Measurements from ENCODE around the gene P2RX2.
"Not testable (repeated sequence)": the region's sequence is repeated elsewhere in the genome, so short reads cannot be mapped to it uniquely, and the experiment has no call there.

P2RX2 gene

DNA sequence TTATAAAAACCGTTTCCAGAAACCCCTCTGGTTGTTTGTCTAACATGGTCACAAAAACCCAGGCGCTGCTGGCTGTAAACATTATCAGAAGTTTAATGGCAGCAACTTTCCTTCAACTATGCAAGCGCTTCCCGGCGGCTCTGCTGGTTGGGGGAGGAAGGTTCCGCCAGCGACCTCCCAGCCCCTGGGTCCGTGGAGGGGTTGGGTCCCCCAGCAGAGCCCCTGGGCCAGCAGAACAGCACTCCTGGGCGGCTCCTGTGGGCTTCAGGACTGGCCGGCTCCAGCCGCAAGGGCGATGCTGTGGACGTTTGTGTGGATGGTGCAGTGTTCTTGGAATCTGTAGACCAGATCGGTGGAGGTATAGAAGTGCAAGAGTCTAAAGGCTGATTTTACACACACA is 34.1 kb upstream of the P2RX2 start:
- DNase-seq = no peak

GRCh38 chr12:132585177-132585576 is 33.4 kb upstream of the P2RX2 start:
- DNase-seq = no peak

- DNase-seq = no peak
These were observed 31.6 kb upstream of the P2RX2 start for GRCh38 chr12:132586929-132587328.

DNA sequence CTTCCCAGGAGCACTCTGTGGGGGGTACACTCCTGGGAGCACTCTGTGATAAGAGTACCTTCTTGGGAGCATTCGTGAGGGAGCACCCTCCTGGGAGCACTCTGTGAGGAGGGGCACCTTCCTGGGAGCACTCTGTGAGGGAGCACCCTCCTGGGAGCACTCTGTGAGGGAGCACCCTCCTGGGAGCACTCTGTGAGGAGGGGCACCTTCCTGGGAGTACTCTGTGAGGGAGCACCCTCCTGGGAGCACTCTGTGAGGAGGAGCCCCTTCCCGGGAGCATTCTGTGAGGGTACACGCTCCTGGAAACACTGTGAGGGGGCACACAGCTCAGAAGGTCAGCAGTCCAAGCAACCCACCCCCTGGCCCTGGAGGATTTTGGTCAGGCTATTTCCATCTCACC is 30.8 kb upstream of the P2RX2 start:
- DNase-seq = no peak

DNA sequence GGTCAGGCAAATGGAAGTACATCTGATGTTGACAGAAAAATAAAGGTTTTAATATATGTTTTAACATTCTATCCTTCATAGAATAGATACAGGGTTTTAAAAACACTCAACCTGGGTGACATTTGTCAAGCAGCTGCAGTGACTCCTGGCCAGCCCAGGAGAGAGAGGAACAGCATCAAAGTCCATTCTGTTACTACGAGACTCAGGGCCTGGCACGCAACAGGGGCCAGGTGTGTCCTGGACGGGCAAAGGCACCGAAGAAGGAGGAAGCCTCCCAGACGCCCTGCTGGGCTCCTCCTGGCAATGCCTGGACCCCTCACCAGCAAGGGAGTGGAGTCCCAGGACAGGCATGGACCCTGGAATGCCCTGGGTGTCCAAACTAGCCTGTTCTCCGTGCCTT is 30.3 kb upstream of the P2RX2 start:
- DNase-seq = no peak

DNA sequence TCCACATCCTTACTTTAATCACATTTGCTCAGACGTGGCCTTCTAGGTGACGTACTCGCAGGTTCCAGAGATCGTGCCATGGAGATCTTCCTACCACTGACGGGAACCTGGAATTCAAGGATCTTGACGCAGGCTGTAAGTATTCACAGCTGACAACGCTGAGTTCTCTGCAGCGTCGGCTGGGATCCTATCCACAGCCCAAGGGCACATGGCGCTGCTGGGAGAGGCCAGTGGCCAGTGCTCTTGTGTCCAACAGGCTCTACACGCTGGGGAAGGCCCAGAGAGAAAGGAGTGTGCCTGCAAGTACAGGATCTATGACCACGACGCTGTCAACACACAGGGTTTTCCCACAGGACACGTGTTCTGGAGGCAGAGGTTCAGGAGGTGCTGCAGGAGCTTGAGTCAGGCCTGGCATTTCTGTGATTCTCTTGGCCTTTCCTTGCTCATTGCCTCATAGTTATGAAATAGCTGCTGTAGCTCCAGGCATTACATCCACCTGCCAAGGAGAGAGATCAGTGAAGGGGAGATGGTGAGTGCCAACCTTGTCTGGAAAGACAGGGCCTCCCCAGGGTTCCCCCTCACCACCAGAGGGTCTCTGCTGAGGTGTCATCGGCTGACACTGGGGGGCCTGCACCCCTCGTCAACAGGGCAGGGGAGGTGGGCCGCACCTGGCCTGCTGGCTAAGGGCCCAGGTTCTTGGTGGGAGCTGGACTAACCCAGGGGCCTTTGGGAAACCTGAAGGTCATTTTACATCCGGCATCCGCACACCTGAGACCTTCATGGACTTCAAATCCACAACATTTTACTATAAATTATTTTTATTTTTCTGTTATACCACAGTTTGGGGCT is 29.5 kb upstream of the P2RX2 start:
- DNase-seq = no peak

DNA sequence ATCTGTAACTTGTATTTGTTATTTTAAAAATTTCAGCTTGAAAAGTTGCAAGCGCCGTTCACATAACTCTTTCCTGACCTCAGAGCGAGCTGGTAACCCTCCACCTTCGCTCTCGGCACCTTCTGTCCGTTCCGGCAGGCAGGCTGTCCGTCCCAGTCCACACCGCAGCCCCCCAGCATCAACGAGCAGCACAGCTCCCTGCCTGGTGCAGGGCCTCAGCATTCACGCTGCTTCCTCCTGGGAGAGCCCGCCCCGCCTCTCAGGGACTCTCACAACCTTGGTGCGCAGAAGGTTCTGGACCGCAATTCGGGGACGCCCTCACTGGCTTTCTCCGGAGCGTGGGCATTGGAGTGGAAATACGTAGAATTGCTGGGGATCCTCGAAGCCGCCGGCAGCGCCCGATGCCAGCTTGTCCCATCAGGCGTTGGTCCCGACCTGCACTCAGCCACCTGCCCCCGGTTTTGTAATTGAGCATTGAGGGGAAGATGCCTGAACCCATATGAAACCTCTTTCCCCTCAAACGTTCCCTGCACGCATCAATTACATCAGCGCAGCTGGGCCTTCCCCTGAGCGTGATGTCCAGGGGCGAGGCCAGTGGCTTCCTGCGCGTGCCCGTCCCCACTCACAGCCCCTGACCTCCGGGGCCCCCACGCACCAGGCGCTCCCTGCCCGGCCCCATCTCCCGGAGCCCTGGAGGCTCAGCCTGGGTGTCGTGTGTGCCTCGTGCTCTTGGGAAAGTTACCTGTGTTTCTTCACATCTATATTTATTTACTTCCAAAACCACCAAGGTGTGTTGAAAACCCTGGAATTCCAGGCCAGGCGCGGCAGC is 27.3 kb upstream of the P2RX2 start:
- DNase-seq = no peak

GRCh38 chr12:132592282-132592970 is 26.1 kb upstream of the P2RX2 start:
- DNase-seq = no peak

DNA sequence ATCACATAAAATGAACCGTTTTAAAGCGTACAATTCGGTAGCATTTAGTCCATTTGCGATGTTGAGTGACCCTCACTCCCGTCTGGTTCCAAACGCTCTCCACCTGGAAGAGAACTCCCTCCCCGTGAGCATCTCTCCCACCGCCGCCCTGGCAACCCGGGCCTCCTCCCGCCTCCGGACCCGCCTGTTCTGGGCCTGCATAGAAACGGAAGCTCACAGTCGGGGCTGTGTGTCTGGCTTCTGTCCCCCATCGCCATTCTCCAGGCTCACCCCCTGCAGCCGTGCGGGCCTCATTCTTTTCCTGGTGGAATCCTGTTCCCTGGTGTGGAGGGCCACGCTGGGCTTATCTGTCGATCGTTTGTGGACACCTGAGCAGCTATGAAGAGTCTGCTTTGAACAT is 25.5 kb upstream of the P2RX2 start:
- no peak for DNase-seq

GRCh38 chr12:132593521-132593920 is 25.1 kb upstream of the P2RX2 start:
- DNase-seq = peak in 1 of 2 experiments; percentile 63

DNA sequence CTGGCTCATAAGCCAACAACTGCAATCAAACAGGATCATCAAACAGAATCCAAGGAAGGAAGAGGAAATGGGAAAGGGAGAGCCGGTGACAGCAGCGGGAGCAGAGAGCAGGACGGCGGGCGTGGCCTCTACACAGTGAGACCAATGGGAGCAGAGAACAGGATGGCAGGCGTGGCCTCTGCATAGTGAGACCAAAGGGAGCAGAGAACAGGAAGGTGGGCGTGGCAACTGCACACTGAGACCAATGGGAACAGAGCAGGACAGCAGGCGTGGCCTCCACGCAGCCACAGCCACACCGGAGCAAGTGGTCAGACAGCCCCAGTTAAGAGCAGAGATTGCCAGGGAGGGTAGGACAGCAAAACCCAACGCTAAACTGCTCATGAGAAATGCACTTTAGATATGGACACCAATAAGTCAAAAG is 24.6 kb upstream of the P2RX2 start:
- peak; percentile 99 for DNase-seq

GRCh38 chr12:132595183-132595582 is 23.4 kb upstream of the P2RX2 start:
- no peak for DNase-seq

GRCh38 chr12:132596016-132596415 is 22.6 kb upstream of the P2RX2 start:
- no peak for DNase-seq

DNA sequence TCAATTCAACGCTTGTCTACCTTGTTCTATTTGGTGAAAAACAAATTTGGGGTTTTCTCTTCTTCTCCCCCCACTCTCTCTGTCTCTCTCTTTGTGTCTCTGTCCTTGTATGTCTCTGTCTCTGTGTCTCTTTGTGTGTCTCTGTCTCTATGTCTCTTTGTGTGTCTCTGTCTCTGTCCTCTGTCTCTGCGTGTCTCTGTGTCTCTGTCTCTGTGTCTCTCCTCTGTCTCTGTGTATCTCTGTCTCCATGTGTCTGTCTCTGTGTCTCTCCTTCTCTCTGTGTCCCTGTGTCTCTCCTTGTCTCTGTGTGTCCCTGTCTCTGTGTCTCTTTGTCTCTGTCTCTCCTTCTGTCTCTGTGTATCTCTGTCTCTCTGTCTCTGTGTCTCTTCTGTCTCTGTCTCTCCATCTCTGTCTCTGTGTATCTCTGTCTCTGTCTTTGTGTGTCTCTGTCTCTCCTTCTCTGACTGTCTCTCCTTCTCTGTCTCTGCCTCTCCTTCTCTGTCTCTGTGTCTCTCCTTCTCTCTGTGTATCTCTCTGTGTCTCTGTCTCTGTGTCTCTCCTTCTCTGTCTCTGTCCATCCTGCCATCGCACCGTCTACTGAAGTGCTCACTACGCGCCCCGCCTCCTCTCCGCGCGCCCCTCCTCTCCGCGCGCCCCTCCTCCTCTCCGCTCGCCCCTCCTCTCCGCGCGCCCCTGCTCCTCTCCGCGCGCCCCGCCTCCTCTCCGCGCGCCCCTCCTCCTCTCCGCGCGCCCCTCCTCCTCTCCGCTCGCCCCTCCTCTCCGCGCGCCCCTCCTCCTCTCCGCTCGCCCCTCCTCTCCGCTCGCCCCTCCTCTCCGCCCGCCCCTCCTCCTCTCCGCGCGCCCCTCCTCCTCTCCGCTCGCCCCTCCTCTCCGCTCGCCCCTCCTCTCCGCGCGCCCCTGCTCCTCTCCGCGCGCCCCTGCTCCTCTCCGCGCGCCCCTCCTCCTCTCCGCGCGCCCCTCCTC is 21.0 kb upstream of the P2RX2 start:
- peak in 1 of 2 experiments; percentile 35 for DNase-seq

GRCh38 chr12:132599502-132599901 is 19.1 kb upstream of the P2RX2 start:
- not testable (repeated sequence) for DNase-seq

DNA sequence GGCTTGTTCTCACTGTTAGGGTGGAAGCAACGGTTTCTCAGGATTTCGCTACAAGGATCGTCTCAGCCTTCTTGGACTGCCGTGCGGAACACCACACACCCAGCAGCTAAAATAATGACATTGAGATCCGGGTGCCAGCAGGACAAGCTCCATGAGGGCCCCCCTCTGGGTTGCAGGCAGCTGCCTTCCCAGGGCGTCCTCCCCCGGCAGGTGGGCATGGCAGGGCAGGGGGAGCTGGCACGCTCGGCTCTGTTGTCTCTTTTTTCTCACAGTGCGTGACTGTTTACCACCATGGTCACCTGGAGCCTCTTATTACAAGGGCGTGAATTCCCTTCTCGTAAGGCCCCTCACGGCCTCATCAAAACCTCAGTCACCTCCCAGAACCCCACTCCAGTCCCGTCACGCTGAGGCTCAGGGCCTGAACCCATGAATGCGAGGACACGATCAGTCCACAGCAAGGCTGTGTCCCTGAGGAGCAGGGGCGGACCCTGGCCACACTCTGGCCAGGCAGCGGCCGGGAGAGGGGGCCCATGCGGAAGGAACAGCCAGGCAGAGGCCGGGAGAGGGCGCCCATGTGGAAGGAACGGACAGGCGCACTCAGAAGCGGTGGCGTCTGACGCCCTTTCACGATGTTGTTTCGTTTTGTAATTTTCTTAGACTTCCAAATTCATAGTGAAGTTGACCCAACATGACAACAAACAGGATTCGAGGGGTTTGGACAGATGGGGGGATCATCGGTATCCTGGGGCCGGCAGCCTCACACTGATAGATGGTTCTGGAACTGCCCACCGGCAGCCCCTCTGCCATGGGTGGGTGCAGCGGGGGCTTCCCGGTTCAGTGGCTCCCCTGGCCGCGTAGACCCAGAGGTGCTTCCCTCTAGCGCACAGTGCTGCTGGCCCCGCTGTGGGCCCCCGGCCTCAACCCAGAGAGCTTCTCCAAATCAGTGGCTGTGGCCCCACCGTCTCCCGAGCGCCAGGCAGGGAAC is 18.2 kb upstream of the P2RX2 start:
- DNase-seq = peak; percentile 83 to 88

GRCh38 chr12:132601171-132601883 is 17.2 kb upstream of the P2RX2 start:
- no peak for DNase-seq

GRCh38 chr12:132602572-132603239 is 15.9 kb upstream of the P2RX2 start:
- peak; percentile 65 to 76 for DNase-seq
